Endothelial cell of umbilical vein (primary cell): Measurements from ENCODE around the gene TMEM95. TPM values are rescaled to one million over a fixed set of nuclear protein-coding genes. Genes with fewer than 3 reads are reported as not detected.

Source experiments
- BruUV-seq: library from RNA; stranded (reverse); fragments of 400-500 nt; replicated peaks from 2 replicates; lab custom pipeline; 2021; lab: Mats Ljungman, UMichigan
- CTCF ChIA-PET: fragments of 300-600, 350-600 bp; sonication (Branson Sonifier 250); formaldehyde crosslinking; loops from one replicate; lab custom pipeline; 2021; ENCODE audit warnings: antibody characterized with exemption, inconsistent platforms; lab: Charles Lee
- POLR2A ChIA-PET: fragments of 300-600, 350-600 bp; sonication (Branson Sonifier 250); formaldehyde crosslinking; loops from one replicate; lab custom pipeline; 2021; ENCODE audit warnings: antibody characterized with exemption, inconsistent platforms; lab: Charles Lee
- DNase-seq: peaks from one replicate; pipeline ENCODE4 v3.0.0-alpha.2; 2011; ENCODE audit warnings: low read depth, low spot score
- FAIRE-seq: peaks from 2 replicates; lab custom pipeline; 2011; peaks lifted over from hg19 to GRCh38; lab: Jason Lieb, UNC
- H2AFZ ChIP-seq: 2 replicates; pipeline ENCODE4 v1.6.0; 2012; ENCODE audit warnings: low read depth, low read length, control low read depth, inconsistent platforms
- H3K27ac ChIP-seq: 2 replicates; pipeline ENCODE4 v1.5.1; 2011; ENCODE audit warnings: low read depth, mild to moderate bottlenecking, control low read depth, low read length, moderate library complexity; ENCODE audit not compliant: insufficient read depth
- H3K27me3 ChIP-seq, 2 experiments: 2 replicates each; pipeline versions ENCODE4 v1.6.0 to v1.6.1; 2011; ENCODE audit warnings: low read length in 2 of 2, mixed read lengths in 1 of 2; ENCODE audit not compliant: control insufficient read depth in 2 of 2, insufficient read depth in 2 of 2
- H3K36me3 ChIP-seq, 2 experiments: 2 replicates in 1 of 2; 3 replicates in 1 of 2; pipeline ENCODE4 v1.5.1; 2011; ENCODE audit warnings: low read length in 2 of 2, mild to moderate bottlenecking in 1 of 2, moderate library complexity in 1 of 2; ENCODE audit not compliant: control insufficient read depth in 2 of 2, insufficient read depth in 2 of 2; ENCODE audit errors: extremely low read depth in 1 of 2
- H3K4me1 ChIP-seq: 3 replicates; pipeline ENCODE4 v1.5.1; 2011; ENCODE audit warnings: mild to moderate bottlenecking, low read length; ENCODE audit not compliant: control insufficient read depth, insufficient read depth; ENCODE audit errors: extremely low read depth
- H3K4me2 ChIP-seq: 2 replicates; pipeline ENCODE4 v1.6.1; 2011; ENCODE audit warnings: low read length, control low read depth, mixed read lengths; ENCODE audit not compliant: insufficient read depth
- H3K4me3 ChIP-seq, 3 experiments: fragments of 200-600 bp in 1 of 3; sonication (generic), shearing (Covaris generic) in 1 of 3; replicated peaks in 1 of 3; 2 replicates each; pipeline ENCODE4 v1.5.1; 2011 to 2016; ENCODE audit warnings: control low read depth in 3 of 3, low read length in 3 of 3, mild to moderate bottlenecking in 2 of 3, inconsistent platforms in 1 of 3, low read depth in 1 of 3, moderate library complexity in 1 of 3; ENCODE audit not compliant: insufficient read depth in 1 of 3
- H3K79me2 ChIP-seq: 2 replicates; pipeline ENCODE4 v1.6.0; 2012; ENCODE audit warnings: low read length, inconsistent platforms; ENCODE audit not compliant: control insufficient read depth, insufficient read depth
- H3K9ac ChIP-seq: replicated peaks from 2 replicates; pipeline ENCODE3; 2011; ENCODE audit warnings: low read length, control low read depth; ENCODE audit not compliant: insufficient read depth; ENCODE audit errors: extremely low read depth
- H3K9me1 ChIP-seq: replicated peaks from 3 replicates; pipeline ENCODE4 v1.6.0; 2011; ENCODE audit warnings: mild to moderate bottlenecking, low read length; ENCODE audit not compliant: control insufficient read depth, insufficient read depth; ENCODE audit errors: extremely low read depth
- H3K9me3 ChIP-seq: replicated peaks from 2 replicates; pipeline ENCODE4 v1.5.1; 2012; ENCODE audit warnings: low read length, inconsistent platforms; ENCODE audit not compliant: control insufficient read depth, insufficient read depth
- H4K20me1 ChIP-seq: replicated peaks from 2 replicates; pipeline ENCODE3; 2011; ENCODE audit warnings: mild to moderate bottlenecking, low read length; ENCODE audit not compliant: control insufficient read depth, insufficient read depth; ENCODE audit errors: extremely low read depth
- GATA2 ChIP-seq: IDR thresholded peaks from 2 replicates; pipeline ENCODE4 v1.7.0; 2011; ENCODE audit warnings: low read depth, mild to moderate bottlenecking, moderate library complexity, mixed read lengths, low read length; ENCODE audit not compliant: insufficient read length, insufficient read depth
- POLR2A ChIP-seq: IDR thresholded peaks from 2 replicates; pipeline ENCODE4 v1.6.1; 2012; ENCODE audit warnings: low read depth, mild to moderate bottlenecking, control low read depth, low read length
- dilution Hi-C: fragments of 300-500 bp; cut with MboI; formaldehyde crosslinking; loops from one replicate; pipeline ENCODE4 v1.15.0; 2019; ENCODE audit warnings: low sequenced_read_pairs; ENCODE audit not compliant: extremely low pct_ligation_motif_present
- intact Hi-C: fragments of 100-400 bp; cut with micrococcal nuclease; formaldehyde crosslinking; loops from one replicate; pipeline ENCODE4 v1.10.0; 2022
- polyA plus RNA-seq, 4 experiments: library from polyadenylated mRNA; depleted of rRNA in 3 of 4; stranded (reverse) in 3 of 4; unstranded in 1 of 4; fragments of >200 nt; gene quantifications; 2 replicates each; pipeline versions ENCODE4 v1.2.1 to v1.2.3, GENCODE V29; 2011 to 2012; ENCODE audit warnings: missing spikeins in 1 of 4
- total RNA-seq: library from RNA; stranded (reverse); gene quantifications from 2 replicates; pipeline ENCODE4 v1.2.3, GENCODE V29; 2021
- TF ChIP-seq, protein P1 (sequence below), 2 donors: IDR thresholded peaks; 1 replicate in 1 of 2; 2 replicates in 1 of 2; pipeline ENCODE4 v1.5.1; 2011; ENCODE audit warnings: low read length in 2 of 2, mild to moderate bottlenecking in 2 of 2, moderate library complexity in 2 of 2, control low read depth in 1 of 2, inconsistent platforms in 1 of 2, low read depth in 1 of 2; ENCODE audit not compliant: insufficient read depth in 1 of 2; ENCODE audit errors: extremely low read depth in 1 of 2

Gene TMEM95
- total and polyA plus RNA-seq, 2 donors (not counting 3 experiments of a cell fraction or from before 2014, with no cell fraction given), result not detected

DNA sequence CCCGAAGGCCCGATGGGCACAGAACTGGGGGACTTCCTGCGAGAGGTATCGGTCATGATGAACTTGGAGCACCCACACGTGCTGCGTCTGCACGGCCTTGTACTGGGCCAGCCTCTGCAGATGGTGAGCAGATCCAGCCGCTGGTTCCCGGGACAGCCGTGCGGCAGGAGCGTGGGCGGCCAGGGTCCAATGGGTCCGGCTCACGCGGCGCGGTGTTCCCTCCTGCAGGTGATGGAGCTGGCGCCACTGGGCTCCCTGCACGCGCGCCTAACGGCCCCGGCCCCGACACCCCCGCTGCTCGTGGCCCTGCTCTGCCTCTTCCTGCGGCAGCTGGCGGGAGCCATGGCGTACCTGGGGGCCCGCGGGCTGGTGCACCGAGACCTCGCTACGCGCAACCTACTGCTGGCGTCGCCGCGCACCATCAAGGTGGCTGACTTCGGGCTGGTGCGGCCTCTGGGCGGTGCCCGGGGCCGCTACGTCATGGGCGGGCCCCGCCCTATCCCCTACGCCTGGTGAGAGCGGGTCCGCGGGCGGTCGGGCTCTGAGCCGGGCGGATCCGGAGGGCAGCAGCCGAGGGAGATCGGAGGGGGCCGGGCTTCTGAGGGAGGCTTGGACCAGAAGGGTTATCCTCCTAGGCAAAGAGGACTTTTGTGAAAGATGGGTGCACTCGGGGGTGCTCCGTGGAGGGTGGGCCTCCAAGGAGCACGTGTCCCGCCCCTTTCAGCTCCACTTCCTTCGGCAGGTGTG, 29.0 kb downstream of the TMEM95 start:
- Histone ChIP-seq H3K36me3 (peaks cover 0 to 3% of the 10 kb centered on the region in 2 experiments), H3K4me3 (peak overlapping the region; percentile 17 to 35 (median 34)), H3K79me2 (no peaks in the 10 kb centered on the region), H3K9me1 (no peaks in the 10 kb centered on the region), H3K27ac (no peak overlapping the region), H3K9me3 (no peaks in the 10 kb centered on the region), H2AFZ (peak overlapping the region; percentile 60), H3K9ac (no peak overlapping the region), H4K20me1 (no peaks in the 10 kb centered on the region), H3K27me3 (peaks cover 25 to 33% of the 10 kb centered on the region in 2 experiments), H3K4me2 (peak overlapping the region; percentile 39), H3K4me1 (peaks cover 5% of the 10 kb centered on the region)
- TF ChIP-seq, protein P1, sequence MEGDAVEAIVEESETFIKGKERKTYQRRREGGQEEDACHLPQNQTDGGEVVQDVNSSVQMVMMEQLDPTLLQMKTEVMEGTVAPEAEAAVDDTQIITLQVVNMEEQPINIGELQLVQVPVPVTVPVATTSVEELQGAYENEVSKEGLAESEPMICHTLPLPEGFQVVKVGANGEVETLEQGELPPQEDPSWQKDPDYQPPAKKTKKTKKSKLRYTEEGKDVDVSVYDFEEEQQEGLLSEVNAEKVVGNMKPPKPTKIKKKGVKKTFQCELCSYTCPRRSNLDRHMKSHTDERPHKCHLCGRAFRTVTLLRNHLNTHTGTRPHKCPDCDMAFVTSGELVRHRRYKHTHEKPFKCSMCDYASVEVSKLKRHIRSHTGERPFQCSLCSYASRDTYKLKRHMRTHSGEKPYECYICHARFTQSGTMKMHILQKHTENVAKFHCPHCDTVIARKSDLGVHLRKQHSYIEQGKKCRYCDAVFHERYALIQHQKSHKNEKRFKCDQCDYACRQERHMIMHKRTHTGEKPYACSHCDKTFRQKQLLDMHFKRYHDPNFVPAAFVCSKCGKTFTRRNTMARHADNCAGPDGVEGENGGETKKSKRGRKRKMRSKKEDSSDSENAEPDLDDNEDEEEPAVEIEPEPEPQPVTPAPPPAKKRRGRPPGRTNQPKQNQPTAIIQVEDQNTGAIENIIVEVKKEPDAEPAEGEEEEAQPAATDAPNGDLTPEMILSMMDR (IDR thresholded peaks at IDR 0.05; ENCODE audit: extremely low read depth in 1 of 2, insufficient read depth in 1 of 2, low read depth in 1 of 2, low read length in 2 of 2), result no peak
- peak; percentile 6 for TF ChIP-seq POLR2A
- TF ChIP-seq GATA2, result no peak
- ChIA-PET POLR2A (no interaction called here), CTCF (interaction anchor here (1.0 to 1.7 kb wide), 4 partner anchors 14 to 53 kb away, joined by 3 to 7 read pairs (median 4); partner anchors contain the start of gene TMEM256)
- dilution Hi-C loops (no loop called here), intact Hi-C loops (no loop called here)
- no TSS peak for BruUV-seq
- DNase-seq (peak; percentile 39), FAIRE-seq (peak; percentile 48)
